Stimulated activated CD4-positive, alpha-beta T cell treated with anti-CD3 and anti-CD28 coated beads, TNF-alpha, amount 100 ng/mL, for 4 hours (primary cell): ENCODE data around the gene PPP2R5A.
"Not testable (repeated sequence)": the region's sequence is repeated elsewhere in the genome, so short reads cannot be mapped to it uniquely, and the experiment has no call there.

Experiments
- DNase-seq, 3 experiments: peaks; one replicate each; pipeline ENCODE4 v3.0.0-alpha.2; 2020; ENCODE audit warnings: low read depth in 3 of 3

Gene PPP2R5A

GRCh38 chr1:212355230-212355969, 70.2 kb downstream of the PPP2R5A start:
- no peak for DNase-seq

DNA sequence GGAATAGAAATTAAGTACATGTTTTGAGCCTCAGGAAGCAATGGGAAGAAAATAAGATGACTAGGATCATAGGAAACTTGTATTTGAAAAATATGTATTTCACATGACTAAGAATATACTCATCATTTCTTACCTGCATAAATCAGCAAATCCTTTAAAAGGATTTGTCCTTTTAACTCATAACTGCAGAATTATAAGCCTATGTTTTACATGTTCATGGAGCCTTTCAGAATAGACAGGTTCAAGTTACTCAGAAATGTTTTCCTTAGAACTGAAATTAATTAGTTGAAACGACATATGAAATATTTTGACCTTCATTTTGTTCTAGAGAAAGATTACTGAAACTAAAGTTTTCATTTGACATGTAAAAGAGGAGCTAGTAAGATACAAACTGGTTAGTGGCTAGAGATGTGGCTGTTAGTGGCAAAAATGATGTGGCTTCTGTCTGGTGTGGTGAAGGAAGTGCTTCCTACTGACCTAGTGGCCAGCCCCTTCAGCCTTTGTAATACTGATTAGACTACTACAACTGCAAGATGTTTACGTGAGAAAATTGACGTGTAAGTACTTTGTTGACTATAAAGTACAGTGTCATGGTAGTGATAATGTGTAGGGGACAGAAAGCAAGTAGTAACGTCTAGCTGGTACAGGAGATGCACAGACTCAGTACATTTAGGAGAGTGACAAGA, 74.7 kb downstream of the PPP2R5A start:
- no peak for DNase-seq

DNA sequence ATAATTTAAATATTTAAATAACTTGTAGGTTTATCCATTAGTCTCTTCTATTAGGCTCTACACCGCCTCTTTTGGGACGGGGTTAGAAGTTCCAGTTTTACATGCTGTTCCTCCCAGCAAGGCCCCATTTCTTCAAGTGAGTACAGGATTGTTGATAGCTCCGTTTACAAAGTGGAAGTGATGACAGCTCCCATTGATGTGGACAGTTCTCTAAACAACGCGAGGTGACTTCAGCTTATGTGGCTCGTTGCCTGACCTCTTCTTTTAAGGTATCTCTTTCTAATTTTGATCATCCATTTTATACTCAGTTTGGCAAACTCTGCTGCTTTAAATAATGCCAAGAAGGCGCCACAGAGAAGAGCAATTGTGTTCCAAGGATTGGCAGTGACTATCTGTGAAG, 79.8 kb downstream of the PPP2R5A start:
- no peak for DNase-seq

DNA sequence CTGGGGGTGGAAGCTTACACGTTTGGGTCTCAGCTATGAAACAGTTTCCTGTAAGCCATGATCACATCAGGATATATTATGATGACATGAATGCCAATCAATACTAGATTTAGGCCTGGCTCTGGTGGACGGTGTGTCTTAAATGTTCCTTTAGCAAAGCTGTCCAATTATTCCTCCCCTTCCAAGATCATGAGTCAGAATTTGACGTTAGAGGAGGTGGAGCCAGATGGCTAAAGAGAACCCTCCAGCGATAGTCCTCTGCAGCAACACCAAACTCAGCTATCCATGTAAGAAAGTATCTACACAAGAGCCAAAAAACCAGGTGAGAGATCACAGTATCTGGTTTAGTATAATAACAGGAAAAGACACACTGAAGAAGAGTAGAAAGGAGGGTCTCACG, 81.7 kb downstream of the PPP2R5A start:
- no peak for DNase-seq

DNA sequence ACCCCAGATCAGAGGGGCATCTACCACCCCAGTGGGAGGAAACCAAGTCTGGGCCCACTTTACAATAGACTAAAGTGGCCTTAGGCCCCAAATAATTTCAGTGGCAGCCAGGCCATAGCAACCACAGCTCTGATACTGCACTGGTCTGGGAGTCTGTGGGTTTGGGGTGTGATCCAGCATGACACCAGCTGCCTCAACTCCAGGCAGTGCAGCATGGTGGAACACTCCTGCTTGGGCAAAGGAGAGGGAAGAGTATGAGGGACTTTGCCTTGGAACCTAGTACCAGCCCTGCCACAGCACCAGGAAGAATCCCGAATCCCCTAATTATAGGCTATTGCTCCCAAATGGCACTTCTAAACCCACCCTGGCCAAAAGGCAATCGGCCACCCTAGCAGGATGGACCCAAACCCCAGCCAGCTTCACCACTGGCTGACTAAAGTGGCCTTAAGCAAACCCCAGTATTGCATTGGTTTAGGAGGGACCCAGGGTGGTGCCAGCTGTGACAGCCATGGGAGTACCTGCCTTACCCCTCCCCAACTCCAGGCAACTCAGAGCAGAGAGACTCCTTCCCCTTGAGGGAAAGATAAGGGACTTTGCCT, 82.4 kb downstream of the PPP2R5A start:
- no peak for DNase-seq

- peak in 2 of 3 experiments; percentile 6 to 22 for DNase-seq
Observed at GRCh38 chr1:212368073-212368484, 82.9 kb downstream of the PPP2R5A start.

- DNase-seq = no peak
Observed at GRCh38 chr1:212375986-212376385, 90.8 kb downstream of the PPP2R5A start.

- DNase-seq = no peak
Observed at GRCh38 chr1:212377644-212378043, 92.4 kb downstream of the PPP2R5A start.

- DNase-seq = no peak
Observed at GRCh38 chr1:212379366-212379765, 94.2 kb downstream of the PPP2R5A start.

- DNase-seq = no peak
Observed at GRCh38 chr1:212381397-212382035, 96.3 kb downstream of the PPP2R5A start.

GRCh38 chr1:212386029-212386428, 100.8 kb downstream of the PPP2R5A start:
- no peak for DNase-seq

DNA sequence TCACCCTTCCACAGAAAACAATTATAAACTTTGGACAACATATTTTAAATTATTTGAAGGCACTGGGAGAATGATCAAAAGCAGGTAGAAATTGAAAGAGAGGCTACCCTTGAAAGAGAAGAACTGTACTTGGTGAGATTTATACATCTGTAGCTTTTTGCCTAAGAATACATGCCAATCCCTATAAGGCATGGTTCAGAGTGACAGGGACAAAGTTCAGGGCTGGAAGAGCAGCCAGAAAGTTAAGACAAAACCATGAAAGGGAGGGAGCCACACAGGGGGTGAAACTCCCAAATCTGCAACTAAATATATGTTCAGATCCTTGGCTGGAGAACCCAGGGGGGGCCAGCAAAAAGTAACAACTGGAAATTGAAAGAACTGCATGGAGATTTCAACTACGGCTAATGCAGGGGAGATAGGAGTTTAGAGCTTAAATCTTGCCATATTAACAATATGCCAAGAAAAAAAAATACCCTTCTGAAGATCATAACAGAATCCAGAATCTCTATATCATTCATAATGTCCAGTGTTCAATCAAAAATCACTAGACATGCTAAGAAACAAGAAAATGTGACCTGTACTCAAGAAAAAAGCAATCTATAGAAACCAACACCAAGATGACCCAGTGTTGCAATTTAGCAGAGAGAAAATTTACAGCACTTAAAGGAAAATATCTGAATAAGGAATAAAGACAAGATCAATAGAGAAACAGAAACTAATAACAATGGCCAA, 103.9 kb downstream of the PPP2R5A start:
- no peak for DNase-seq

DNA sequence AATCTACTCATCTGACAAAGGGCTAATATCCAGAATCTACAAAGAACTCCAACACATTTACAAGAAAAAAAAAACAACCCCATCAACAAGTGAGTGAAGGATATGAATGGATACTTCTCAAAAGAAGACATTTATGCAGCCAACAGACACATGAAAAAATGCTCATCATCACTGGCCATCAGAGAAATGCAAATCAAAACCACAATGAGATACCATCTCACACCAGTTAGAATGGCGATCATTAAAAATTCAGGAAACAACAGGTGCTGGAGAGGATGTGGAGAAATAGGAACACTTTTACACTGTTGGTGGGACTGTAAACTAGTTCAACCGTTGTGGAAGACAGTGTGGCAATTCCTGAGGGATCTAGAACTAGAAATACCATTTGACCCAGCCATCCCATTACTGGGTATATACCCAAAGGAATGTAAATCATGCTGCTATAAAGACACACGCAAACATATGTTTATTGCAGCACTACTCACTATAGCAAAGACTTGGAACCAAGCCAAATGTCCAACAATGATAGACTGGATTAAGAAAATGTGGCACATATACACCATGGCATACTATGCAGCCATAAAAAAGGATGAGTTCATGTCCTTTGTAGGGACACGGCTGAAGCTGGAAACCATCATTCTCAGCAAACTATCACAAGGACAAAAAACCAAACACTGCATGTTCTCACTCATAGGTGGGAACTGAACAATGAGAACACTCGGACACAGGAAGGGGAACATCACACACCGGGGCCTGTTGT, 110.6 kb downstream of the PPP2R5A start:
- DNase-seq = not testable (repeated sequence)

DNA sequence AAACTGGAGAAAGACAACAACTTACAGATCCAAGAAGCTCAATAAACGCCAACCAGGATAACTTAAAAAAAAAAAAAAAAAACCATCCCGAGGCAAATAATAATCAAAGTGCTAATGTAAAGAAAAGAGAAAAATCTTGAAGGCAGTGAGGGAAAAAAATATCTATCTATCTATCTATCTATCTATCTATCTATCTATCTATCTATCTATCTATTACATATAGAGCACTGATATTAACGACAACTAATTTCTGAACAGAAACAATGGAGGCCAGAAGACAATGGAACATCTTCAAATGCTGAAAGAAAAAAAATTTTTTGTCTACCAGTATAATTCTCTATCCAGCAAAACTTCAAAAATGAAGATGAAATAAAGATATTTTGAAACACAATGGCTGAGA, 111.4 kb downstream of the PPP2R5A start:
- no peak for DNase-seq

- no peak for DNase-seq
Observed at GRCh38 chr1:212397171-212397570, 112.0 kb downstream of the PPP2R5A start.

GRCh38 chr1:212401042-212401441, 115.8 kb downstream of the PPP2R5A start:
- no peak for DNase-seq

GRCh38 chr1:212401838-212402582, 116.8 kb downstream of the PPP2R5A start:
- DNase-seq = no peak

- DNase-seq = no peak
Observed at GRCh38 chr1:212402666-212403321, 117.6 kb downstream of the PPP2R5A start.

DNA sequence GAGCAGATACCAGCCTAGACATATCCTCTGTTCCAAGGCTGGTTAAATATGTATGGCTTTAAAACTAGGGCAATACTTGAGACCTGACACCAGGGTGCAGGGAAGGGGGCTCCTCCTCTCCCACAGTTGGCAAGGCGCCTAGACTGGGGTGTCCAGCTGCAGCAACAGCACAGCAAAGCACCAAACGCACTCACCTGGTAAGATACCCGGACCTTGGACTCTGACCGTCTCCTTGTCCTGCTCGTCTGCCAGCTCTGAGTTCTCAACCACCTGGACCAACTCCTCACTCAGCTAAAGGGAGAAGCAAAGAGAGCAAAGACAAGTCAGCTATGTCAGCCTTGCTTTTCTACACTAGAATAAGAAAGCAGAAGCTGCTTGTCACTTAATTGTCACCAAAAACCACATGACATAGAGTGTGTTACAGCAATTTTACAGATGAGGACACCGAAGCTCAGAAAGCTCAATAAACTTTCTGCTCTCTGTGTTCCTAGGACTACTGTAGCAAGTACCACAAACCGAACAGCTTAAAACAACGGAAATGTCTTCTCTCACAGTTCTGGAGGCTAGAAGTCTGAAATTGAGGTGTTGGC, 125.1 kb downstream of the PPP2R5A start:
- DNase-seq = no peak
